ENCODE data around the gene PPP1R15B. TPM values are rescaled to one million over a fixed set of nuclear protein-coding genes. Genes with fewer than 3 reads are reported as not detected.

Gene PPP1R15B
- total RNA-seq, 1 experiment from 2014 or later = 69.3 TPM

GRCh38 chr1:204448991-204449677, 37.5 kb upstream of the PPP1R15B start:
- no peak for ATAC-seq
- TF ChIP-seq POLR2A (IDR thresholded peaks at IDR 0.05; ENCODE audit: borderline replicate concordance, extremely low read depth, insufficient read depth, insufficient read length) (no peak), RAD21 (IDR thresholded peaks at IDR 0.05; ENCODE audit: low read depth) (no peak), SIN3A (IDR thresholded peaks at IDR 0.05; ENCODE audit: low read depth) (no peak), JUND (IDR thresholded peaks at IDR 0.05) (no peak), ATF3 (IDR thresholded peaks at IDR 0.05) (no peak), CBX3 (IDR thresholded peaks at IDR 0.05; ENCODE audit: low read depth) (no peak), EZH2phosphoT487 (IDR thresholded peaks at IDR 0.05; ENCODE audit: borderline replicate concordance) (no peak), EGR1 (IDR thresholded peaks at IDR 0.05; ENCODE audit: low read depth) (no peak), SRF (IDR thresholded peaks at IDR 0.05; ENCODE audit: low read depth) (no peak), ZNF274 (IDR thresholded peaks at IDR 0.05; ENCODE audit: low read depth, low read length) (no peak)
- ChIA-PET POLR2A (interaction anchor here (0.5 to 1.1 kb wide), 2 partner anchors 18 to 598 kb away, joined by 3 to 4 read pairs; no protein-coding TSS in a partner anchor), RAD21 (ENCODE audit: low non-redundant PET in 1 of 2, low total read pairs in 2 of 2, uncharacterized antibody in 2 of 2, unreplicated experiment in 2 of 2) (interaction anchor here in 1 of 2 experiments (1.3 kb wide), 1 partner anchor 54 kb away, joined by 5 read pairs; no protein-coding TSS in a partner anchor), CTCF (interaction anchor here (1.3 to 3.1 kb wide), 4 partner anchors 18 to 54 kb away, joined by 3 to 17 read pairs (median 4); no protein-coding TSS in a partner anchor)
- DNase-seq (ENCODE audit: low read depth, low spot score) = no peak
- no peak overlapping the region for H2AFZ ChIP-seq (ENCODE audit: low read depth, low read length, poor library complexity, severe bottlenecking)
- H4K20me1 ChIP-seq (ENCODE audit: insufficient read depth) = no peaks in the 10 kb centered on the region
- H3K9me3 ChIP-seq (ENCODE audit: control insufficient read depth in 1 of 2, insufficient read depth in 1 of 2, low read depth in 1 of 2, low read length in 2 of 2) = no peaks in the 10 kb centered on the region
- no TSS peak for BruUV-seq (replicated peaks)
- H3K27ac ChIP-seq (ENCODE audit: low read depth, low read length) = no peak overlapping the region
- H3K4me2 ChIP-seq (ENCODE audit: low read length) = peak overlapping the region; percentile 34; the same call in 1 of the 2 replicates
- H3K9me2 ChIP-seq (ENCODE audit: insufficient read depth) = no peaks in the 10 kb centered on the region
- H3K79me2 ChIP-seq (ENCODE audit: insufficient read depth, low read length) = no peaks in the 10 kb centered on the region
- peaks cover 17 to 45% of the 10 kb centered on the region in 2 experiments for H3K4me1 ChIP-seq (ENCODE audit: control insufficient read depth in 1 of 2, insufficient read depth in 2 of 2, low read length in 2 of 2)
- intact Hi-C loops (cut with micrococcal nuclease) = loop anchor here (1.0 to 5.0 kb wide), 2 partner anchors 45 to 358 kb away; partner anchors contain the start of gene PIK3C2B
- no peak overlapping the region for H3K4me3 ChIP-seq (replicated peaks in 1 of 2; ENCODE audit: low read depth in 1 of 2, low read length in 2 of 2)
- no peak overlapping the region for H3K9ac ChIP-seq (ENCODE audit: low read length)
- no peaks in the 10 kb centered on the region for H3K27me3 ChIP-seq (ENCODE audit: insufficient read depth, low read length)
- H3K36me3 ChIP-seq (ENCODE audit: control insufficient read depth in 1 of 2, insufficient read depth in 2 of 2, low read length in 2 of 2) = peaks cover 0 to 2% of the 10 kb centered on the region in 2 experiments; a peak in 1 of 4 replicates

Measured in HCT116 (cell line).